NB4 (cell line): ENCODE results near the gene TNFSF11.

Experiments used
- CTCF ChIP-seq: IDR thresholded peaks from one replicate; pipeline ENCODE4 v1.5.1; 2012; ENCODE audit warnings: low read depth, low read length
- MAX ChIP-seq: IDR thresholded peaks from 2 replicates; pipeline ENCODE4 v1.6.1; 2011; ENCODE audit warnings: low read depth, low read length
- MYC ChIP-seq: IDR thresholded peaks from 2 replicates; pipeline ENCODE4 v1.6.1; 2011; ENCODE audit warnings: low read depth, low read length
- POLR2A ChIP-seq: IDR thresholded peaks from 2 replicates; pipeline ENCODE4 v1.6.1; 2011; ENCODE audit warnings: mild to moderate bottlenecking; ENCODE audit not compliant: insufficient read length; ENCODE audit errors: extremely low read depth

- no peak for TF ChIP-seq MAX
- no peak for TF ChIP-seq CTCF
- TF ChIP-seq POLR2A, result no peak
- no peak for TF ChIP-seq MYC
Observed at GRCh38 chr13:42543215-42543797, 30.6 kb upstream of the TNFSF11 start.
